NOMO-1 (cell line): ENCODE data around the gene DDX6.
"Not testable (repeated sequence)": the region's sequence is repeated elsewhere in the genome, so short reads cannot be mapped to it uniquely, and the experiment has no call there.

Experiments used
- DNase-seq, 2 experiments: peaks; one replicate each; lab custom pipeline; 2025; ENCODE audit not compliant: unreplicated experiment in 2 of 2; lab: John Stamatoyannopoulos, UW

Gene DDX6

DNA sequence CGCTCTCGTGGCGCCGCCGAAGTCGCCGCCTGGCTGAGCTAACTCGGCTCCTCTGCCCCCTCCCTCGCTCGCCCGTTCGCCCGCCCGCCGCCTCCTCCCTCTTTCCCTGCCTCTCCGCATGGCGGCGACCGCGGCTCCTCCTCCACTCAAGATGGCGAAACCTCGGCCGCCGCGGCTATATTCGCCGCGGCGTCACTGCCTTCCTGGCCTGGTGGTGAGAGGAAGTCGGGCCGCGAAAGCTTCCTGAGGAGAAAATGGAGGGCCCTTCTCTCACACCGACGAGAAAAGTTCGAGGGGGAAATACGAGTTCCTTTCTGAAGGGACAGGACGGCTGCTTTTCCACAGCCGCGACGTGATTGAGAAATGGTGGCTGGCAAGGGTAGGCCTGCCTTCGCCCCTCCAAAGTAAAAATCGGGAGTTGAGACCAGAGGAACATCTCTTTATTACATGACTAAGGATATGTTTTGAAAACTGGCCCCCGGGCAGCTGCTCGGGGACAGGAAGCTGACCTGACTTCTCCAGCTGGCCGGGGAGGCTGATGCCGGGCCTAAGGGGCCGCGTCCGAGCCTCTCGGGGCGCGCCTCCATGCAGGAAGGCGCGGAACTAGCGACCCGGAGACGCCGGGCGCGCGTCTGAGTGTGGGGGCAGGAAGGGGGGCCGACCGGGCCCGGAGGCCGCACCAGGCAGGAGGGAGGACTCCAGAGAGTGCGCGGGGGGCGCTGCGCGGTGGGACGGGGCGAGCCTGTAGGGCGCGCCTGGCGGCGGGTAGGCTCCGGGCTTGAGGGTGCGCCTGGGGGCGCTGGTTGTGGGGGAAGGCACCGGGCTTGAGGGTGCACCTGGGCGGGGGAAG, at the start of gene DDX6:
Gene DDX6, minus strand, starts transcription at position 54 of the 850 bp plus-strand sequence. CDS start 4,913 bp downstream, outside the sequence.
- peak; percentile 87 to 89 for DNase-seq

DNA sequence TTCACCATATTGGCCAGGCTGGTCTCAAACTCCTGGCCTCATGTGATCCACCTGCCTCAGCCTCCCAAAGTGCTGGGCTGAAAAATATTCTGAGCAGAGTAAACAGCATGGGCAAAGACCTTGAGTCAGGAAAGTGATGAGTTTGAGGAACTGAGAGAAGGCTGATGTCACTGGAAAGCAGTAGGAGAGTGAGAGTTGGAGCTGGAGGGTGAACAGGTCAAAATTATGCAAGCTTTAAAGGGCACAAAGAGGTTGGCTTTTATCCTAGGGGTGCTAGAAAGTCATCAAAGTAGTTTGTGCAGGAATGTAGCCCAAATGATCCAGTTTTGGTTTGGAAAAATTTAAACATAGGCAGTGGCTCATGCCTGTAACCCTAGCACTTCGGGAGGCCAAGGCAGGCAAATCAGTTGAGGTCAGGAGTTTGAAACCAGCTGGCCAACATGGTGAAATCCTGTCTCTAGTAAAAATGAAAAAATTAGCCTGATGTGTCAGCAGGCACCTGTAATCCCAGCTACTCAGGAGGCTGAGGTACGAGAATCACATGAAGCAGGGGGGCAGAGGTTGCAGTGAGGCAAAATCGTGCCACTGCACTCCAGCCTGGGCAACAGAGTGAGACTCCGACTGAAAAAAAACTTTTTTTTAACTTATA, 48.1 kb upstream of the DDX6 start:
- peak; percentile 61 to 84 for DNase-seq

DNA sequence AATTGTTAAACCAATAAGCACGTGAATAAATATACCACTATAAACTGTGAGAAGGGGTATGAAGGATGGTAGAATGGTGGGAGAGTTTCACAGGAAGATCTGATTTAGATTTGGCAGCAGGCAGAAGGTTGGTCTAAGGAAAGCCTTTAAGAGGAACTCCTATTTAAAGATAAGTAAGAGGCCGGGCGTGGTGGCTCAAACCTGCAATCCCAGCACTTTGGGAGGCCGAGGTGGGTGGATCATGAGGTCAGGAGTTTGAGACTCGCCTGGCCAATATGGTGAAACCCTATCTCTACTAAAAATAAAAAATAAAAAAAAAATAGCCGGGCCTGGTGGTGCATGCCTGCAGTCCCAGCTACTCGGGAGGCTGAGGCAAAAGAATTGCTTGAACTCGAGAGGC, 46.9 kb upstream of the DDX6 start:
- no peak for DNase-seq

DNA sequence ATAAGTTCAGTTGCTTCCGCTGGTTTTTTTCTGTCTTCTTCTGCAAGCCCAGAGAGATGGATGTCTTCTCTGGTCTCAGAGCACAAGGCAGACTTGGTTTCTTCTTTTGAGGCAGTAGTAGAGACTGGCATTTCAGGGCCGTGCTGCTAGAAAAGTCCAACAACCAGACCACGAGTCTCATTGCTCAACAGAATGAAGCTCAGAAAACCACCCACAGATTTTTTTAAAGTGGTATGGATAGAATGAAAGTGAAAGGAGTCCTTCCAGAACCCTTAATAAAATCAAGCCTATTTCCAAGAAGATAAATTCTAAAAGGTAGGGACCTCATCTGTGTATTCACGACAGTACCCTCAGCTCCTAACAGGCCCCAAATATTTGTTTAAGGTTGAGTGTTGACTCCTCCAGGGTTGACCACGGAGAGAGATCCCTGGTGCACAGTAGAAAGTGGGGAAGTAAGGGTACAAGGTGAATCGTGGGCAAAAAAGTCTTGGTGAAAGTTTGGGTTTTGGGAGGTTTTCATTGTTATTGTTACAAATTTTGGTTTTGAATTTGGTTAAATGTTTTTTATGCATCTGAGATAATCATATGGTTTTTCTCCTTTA, 43.6 kb upstream of the DDX6 start:
- DNase-seq: peak; percentile 60 to 80

GRCh38 chr11:118827118-118827517, 36.2 kb upstream of the DDX6 start:
- no peak for DNase-seq

GRCh38 chr11:118822936-118823510, 32.1 kb upstream of the DDX6 start:
- not testable (repeated sequence) for DNase-seq

DNA sequence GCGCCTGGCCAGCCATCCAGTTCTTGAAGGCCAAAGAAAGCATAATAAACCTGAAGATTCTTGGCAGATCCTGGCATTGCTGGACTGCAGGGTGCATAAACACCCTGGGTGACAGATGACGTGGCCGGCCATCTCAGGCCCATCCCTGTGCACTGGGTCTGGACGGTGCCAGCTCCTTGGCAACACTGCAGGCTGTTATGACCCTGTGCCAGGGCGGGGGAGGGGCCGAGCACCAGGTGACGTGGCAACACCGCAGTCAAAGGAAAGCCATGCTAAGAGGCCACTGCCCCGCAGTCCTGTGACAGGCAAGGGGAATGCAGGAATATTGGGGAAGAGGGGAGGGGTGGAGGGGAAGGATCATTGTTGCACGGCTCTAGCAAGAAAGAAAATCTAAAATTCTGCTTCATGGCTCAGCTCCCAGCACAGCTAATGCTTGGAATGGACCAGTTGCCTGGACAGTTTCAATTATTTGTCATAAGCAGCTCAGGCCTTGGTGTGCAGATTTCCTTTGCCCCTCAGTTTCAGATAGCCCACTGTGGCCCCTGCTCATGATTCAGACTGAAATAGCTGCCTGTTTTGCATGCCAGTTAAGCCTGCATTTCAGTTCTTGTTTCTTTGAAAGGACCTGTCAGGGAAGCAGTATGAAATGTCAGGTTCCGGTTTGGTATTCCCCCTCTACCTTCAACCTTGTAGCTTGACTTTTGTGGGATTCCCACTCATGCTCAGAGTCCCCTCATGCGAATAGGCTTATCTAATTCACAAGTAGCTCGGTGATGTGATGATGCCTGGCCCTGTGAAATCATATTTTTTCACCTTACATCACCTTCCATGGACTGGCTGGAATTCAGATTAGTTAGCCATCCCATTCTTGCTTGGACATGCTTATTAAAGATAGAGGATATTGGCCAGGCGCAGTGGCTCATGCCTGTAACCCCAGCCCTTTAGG, 29.7 kb upstream of the DDX6 start:
- no peak for DNase-seq

DNA sequence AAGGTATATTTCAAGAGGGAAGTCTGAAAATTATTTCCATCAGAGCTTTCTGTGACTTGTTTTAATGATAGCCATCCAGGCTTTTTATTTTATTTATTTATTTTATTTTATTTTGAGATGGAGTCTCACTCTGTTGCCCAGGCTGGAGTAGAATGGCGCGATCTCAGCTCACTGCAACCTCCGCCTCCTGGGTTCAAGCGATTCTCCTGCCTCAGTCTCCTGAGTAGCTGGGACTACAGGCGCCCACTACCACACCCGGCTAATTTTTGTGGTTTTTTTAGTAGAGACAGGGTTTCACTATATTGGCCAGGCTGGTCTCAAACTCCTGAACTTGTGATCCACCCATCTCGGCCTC, 29.0 kb upstream of the DDX6 start:
- DNase-seq: not testable (repeated sequence)

DNA sequence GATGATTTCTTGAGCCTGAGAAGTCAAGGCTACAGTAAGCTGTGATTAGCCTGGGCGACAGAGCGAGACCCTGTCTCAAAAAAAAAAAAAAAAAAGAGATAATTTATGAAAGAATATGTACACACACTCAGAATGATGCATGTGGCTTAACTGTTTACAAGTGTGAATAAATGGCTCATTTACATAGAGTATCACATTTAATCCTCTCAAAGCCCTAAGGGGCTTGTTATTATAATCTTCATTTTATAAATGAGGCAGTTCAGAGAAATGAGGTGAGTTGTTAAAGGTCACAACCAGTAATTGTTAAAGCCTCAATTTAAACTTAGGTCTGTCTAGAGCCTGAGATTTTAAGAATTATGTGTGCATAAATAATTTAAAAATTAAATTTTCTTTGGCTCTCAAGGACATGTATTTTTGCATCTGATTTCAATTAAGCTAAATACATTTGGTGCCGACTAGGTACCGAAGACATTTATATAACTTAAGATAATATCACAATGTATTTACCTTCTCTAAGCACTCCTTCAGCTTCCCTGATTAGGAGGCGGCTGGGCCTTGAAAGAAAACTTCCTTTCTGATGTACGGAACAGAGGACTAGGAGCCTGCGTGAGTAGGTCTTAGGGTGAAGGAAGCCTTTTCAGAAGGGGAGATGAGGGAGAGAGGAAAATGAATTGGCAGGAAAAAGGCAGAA, 28.5 kb upstream of the DDX6 start:
- DNase-seq: no peak

GRCh38 chr11:118818130-118818529, 27.2 kb upstream of the DDX6 start:
- DNase-seq: no peak

- no peak for DNase-seq
Observed at GRCh38 chr11:118813551-118813950, 22.6 kb upstream of the DDX6 start.

DNA sequence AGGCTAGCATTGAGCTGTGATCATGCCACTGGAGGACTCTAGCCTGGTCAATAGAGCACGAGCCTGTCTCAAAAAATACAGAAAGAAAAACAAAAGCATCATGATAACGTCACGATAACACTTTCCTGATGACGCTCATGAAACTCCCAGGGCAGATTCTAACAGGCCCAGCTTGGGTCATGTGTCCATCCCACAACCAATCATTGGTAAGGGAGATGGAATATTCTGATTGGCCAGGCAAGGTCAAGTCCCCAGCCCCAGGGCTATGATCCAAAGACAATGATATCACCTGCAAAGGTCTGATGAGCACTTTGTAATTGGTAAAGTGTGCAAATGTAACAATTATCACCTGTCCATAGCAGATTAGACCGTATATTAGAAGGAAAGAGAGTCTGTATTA, 21.5 kb upstream of the DDX6 start:
- no peak for DNase-seq

GRCh38 chr11:118807800-118808778, 17.1 kb upstream of the DDX6 start:
- no peak for DNase-seq

- no peak for DNase-seq
Observed at GRCh38 chr11:118806400-118806799, 15.4 kb upstream of the DDX6 start.

DNA sequence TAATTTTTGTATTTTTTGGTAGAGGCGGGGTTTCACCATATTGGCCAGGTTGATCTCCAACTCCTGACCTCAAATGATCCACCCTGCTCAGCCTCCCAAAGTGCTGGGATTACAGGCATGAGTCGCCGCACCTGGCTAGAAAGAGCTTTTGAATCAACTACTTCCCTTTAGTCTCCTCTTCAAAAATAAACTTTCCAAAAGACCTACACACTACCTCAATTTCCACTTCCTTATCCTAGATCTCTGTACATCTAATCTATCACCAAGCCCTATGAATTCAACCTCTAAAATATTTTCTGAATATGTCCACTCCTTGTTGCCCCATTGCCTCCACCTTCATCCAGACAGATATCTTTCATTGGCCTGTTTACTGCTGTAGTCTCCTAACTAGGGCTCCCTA, 13.1 kb upstream of the DDX6 start:
- no peak for DNase-seq

GRCh38 chr11:118799372-118799771, 8.4 kb upstream of the DDX6 start:
- DNase-seq: no peak

DNA sequence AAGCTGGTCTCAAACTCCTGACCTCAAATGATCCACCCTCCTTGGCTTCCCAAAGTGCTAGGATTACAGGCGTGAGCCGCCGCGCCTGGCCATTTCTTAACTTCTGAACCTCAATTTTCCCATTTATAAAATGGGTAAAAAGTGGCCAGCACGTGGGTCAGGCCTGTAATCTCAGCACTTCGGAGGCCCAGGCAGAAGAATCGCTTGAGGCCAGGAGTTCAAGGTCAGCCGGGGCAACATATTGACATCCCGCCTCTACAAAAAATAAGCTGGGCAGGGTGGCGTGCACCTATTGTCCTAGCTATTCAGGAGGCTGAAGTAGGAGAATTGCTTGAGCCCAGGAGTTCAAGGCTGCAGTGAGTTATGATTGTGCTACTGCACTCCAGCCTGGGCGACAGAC, 6.5 kb upstream of the DDX6 start:
- DNase-seq: no peak

- DNase-seq: peak; percentile 98 to 99
Observed at GRCh38 chr11:118792570-118793124, 1.7 kb upstream of the DDX6 start.
